Fibroblast of the conjunctiva (primary cell): ENCODE measurements around the gene GSTM4.
"Not testable (repeated sequence)": the region's sequence is repeated elsewhere in the genome, so short reads cannot be mapped to it uniquely, and the experiment has no call there.

Experiments
- DNase-seq: peaks from one replicate; pipeline ENCODE4 v3.0.0-alpha.2; 2010; ENCODE audit warnings: low read depth

The GSTM4 gene

DNA sequence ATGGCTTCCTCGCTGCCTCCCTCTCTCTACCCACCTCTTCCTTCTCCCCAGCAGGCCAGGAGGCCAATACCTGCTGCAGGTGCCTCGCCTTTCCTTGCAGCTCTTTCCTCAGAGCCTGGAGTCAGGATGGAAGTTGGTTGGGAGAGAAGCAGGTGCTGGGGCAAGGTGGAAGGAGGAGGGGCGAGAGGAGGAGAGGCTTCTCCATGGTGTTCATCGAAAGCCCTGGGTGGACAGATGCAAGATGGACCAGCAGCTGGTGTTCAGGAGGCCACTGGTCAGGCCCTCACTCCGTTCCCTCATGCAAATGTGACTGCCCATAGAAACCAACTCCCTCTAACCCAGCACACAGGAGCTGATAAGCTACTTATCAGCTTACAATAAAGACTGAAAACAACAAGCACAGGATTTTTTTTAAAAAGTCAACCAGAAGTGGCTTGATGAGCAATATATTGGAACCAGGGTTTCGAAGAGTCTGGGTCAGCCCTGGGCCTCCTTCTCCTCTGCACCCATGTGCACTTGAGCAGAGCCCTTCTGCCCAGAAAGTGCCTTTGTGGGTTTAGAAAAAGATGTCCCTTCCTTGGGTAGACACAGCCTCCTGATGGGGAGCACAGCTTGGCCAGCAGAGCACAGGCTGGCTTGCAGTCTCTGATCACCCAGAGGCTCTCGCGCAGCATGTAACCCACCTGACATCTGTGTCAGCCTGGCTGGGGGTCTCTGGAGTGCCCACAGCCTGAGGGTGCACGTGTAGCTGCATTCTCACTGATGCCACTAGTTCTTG is 16.6 kb upstream of the GSTM4 start:
- DNase-seq: no peak

DNA sequence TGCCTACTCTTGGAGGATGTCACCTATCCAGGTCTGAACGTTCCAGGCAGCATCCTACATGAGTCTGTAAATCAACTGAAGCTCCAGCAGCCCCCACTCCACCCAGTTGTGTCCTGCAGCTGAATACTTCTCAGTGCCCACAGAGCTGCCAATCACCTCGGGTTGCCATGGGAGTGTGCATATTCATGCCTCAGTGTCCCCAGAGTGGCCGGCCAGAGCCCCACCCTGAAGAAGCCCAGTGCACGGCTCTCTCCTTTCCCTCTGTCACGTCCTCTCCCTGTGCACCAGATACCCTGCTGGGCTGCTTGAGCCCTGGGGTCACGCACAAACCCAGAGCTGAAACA is 16.1 kb upstream of the GSTM4 start:
- no peak for DNase-seq

DNA sequence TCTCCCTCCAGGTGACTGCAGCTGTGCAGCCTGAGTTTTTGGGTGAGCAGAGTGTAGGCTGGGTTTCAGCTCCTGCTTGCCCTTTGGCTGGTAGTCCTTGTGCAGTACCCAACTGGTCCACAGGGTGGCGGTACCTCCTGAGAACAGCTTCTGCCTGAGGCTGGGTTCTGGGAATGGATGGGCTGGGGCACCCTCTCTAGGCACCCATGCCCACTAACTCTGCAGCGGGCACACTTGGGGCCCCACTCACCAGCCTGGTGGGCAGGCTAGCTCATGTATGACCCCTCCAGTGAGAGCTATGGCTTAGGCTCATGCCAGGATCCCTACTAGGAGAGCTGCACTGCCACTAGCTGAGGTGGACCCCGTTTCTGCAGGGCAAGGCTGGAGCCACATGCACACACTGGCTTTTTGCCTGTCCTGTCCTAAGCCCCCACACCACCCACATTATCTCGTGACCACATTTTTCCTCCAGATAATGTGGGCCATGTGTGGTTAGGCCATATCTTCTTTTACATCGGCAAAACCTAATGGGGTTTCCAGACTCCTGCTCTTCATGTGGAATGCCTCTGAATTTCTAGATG is 15.5 kb upstream of the GSTM4 start:
- DNase-seq: no peak

DNA sequence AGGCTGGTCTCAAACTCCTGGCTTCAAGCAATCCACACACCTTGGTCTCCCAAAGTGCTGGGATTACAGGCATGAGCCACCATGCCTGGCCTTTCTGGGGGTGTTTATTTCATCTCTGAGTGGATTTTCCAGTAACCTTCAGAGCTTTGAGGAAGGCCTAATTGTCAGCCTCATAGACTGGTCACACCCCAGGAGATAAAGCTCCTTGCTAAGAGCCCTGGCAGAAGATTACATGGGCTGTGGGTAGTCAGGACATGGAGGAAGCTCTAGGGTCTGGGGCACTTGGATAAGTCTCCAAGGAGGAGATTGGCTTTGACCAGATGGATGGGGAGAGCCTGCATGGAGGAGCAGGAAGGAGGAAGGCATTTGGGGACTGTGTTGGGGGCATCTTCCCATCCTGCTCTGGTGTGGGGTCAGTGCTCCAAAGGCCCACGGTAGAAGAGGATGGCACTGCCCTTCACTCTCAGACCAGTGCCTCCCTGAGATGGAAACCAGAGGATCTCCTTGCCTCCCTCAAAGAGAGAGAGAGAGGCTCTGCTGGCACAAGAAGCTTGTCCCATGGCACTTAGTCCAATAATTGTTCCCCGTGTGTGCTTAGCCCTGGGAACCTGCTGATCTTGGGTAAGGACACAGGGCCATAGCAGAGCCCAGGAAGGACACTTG is 14.7 kb upstream of the GSTM4 start:
- no peak for DNase-seq

DNA sequence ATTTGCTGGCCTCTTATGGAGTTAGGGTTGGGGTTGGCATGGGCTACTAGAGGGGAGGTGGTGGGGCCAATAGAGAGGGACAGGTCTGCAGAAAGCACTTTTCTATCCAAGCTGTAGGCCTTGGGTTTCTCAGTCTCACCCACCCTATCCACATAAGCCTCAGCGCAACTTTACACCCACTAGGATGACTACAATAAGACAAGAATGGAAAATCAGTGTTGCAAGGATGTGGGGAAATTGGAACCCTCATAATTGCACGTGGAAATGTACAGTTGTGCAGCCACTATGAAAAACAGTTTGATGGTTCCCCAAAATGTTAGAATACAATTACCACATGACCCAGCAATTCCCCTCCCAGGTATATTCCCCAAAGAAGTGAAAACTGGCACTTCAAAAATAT is 14.0 kb upstream of the GSTM4 start:
- no peak for DNase-seq

DNA sequence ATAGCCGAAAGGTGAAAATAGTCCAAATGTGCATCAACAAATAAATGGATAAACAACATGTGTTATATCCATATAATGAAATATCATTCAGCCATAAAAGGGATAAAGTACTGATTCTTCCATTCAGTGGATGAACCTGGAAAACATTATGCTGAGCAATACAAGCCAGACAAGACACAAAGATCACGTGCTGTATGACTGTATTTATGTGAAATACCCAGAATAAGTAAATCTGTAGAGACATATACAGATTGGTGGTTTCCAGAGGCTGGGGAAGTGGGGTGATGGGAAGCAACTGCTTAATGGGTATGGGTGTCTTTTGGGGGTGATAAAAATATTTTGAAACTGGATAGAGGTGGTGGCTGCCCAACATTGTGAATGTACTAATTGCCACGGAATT is 13.3 kb upstream of the GSTM4 start:
- DNase-seq: no peak

DNA sequence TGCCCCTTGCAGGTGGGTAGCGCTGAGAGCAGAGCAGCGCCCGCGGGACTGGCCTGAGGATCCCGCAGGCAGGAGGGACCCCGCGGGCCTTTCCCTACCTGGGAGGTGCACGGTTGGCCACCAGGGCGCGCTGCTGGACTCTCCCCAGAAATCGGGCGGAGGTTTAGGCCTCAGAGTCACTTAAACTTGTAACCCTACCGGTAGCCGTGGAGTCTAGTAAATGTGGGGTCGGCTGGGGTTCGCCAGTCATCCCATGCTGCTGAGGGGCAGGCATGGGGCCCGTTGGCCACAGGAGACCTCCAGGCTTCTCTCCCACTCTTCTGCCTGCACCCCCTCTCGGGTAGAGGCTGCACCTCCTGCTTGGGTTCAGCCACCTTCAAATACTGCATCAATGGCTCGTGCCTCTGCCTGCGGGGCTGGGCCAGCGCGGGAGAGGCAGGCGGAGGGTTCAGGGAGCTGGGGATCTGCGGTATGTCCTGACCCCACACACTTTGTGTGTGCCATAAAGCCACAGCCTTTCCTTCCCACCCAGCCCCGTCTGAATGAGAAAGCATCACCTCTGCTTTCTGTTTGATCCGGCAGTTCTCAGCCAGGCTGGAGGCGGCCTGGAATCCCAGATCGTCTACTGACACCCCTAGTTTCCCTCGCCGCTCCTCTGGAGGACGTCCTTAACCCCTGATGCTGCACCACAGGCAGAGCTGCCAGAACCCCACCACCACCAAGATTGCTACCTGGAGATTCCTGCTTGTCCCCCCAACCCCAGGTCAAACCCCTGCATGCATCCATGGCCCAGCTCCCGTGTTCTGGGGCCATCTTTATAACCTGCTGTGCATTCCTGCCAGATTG is 12.3 kb upstream of the GSTM4 start:
- DNase-seq: no peak

DNA sequence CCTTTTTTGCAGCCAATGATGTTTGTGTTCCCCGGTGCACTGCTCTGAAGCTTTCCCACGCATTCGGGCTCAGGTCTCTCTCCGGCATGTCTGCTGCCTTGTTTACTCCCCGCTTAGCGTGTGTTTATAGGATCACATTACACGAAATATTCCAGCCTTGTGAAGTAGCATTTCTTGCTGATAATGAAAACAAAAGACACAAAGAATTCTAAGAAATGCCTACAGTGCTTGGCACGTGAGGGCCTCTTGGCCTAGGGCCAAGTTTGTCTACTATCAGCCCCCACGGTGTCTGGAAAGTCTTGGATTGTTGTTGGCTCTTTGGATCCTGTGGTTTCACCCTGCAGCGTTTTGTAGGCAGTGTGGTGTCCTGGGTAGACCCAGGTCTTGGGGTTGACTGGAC is 11.2 kb upstream of the GSTM4 start:
- no peak for DNase-seq

DNA sequence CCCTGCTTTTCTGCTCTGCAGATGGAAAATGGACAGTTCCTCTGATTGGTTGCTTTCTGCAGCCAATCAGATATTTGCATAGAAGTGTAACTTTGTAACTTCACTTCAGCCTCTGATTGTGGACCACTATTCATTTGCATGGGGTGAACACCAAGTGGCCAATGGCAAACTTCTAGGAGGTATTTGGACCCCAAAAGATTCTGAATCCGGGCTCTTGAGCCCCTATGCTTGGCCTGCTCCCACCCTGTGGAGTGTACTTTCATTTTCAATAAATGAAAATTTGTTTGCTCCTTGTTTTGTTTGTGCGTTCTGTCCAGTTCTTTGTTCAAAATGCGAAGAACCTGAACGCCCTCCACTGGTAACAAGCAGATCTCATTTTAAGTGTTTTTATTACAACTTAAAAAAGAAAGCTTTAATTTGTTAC is 6.4 kb upstream of the GSTM4 start:
- DNase-seq: peak; percentile 53

DNA sequence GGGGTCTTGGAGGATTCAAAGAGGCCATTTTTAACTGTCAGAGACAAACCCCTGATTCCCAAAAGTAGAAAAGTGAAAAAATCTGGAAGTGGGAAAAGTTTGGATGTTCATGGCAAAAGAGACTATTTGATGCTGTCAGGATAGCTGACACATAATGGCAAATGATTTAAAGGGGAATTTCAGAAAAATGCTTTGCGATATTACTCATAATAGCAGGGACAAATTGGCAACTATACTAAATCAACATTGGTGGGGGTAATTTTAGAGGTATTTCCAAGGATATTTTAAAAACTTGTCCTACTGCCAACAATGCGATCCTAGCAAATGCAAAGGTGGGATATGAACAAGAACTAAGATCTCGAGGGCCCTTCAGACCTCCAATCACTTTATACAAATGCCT is 5.3 kb upstream of the GSTM4 start:
- no peak for DNase-seq

DNA sequence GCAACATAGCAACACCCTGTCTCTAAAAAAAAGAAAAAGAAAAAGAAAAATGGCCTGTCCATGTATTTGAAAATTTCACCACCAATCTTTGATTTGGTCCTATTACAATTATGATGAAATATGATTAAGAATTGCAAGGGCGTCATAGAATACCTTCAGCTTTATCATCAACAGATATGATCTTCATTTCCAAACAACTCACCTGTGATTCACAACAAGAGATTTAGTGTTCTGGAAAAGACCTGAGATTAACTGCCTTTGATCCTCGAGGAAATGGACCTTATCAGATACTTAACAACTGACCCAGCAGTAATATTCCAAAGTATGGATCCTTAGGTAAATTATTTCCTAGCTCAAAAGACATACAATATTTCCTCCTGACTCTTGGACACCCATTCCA is 3.5 kb upstream of the GSTM4 start:
- no peak for DNase-seq

DNA sequence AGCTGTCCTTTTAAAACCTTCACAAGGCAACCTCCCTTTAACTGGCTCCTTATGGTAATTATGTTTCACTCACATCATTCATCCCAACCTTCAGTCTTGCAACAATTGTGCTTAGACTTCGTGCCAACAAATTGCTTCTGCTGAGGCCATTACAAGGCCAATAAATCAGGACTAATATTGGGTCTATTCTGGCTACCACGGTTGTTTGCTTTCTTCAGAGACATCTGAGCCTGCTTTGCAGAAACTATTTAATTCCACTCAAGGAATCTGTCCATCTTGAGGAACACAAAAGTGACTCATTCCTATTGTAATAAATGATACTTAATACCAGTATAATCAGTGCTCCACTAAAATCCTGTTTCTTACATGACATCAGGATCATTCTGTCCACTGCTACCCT is 2.6 kb upstream of the GSTM4 start:
- DNase-seq: no peak

DNA sequence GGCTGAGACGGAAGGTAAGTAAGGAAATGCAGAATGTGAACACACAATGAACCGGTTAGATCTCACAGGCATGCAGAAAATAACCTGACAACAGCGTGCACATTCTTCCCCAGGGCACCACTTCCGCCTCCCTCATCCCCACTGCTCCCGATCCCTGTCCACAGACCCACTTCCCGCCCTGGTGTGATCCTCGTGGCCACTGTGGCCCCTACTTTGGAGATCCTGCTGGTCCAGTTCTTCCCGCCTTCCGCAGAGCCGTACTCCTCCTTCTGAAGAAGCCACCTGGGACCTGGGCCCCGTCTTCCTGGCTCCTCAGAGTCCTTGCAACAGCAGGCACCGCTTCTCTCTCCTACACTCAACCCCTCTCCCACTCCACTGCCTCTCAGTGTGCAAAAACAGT is 1.4 kb upstream of the GSTM4 start:
- DNase-seq: no peak

DNA sequence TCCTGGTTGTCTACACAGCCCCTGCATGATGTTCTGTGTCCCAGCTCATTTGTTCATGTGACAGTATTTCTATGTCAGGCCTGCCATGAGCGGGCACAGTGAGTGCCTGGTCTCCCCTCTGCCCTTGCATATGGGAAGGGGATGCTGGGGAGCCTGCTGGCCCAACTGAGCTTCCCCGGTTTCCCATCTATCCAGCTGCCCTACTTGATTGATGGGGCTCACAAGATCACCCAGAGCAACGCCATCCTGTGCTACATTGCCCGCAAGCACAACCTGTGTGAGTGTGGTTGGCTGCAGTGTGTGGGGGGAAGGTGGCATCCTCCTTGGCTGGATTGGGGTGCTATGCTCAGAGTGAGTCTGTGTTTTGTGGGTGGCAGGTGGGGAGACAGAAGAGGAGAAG is 1.5 kb downstream of the GSTM4 start:
- DNase-seq: no peak

DNA sequence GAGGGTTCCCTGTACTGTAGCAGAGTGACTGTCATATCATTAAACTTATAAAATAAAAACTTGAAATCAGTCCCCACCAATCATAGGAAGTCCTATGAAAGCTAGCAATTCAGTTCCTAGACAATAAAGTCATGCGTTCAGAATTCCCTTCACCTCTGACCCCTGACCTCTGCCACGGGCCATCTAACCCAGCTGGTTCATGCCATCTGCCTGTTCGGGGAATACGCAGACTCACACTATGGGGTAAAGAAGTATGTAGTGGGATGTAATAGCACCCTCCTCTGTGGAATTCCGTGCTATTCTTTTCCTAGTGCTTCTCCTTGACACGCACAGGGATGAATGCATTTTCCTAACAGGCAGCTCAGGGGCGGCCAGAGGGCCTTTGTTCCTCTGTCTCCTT is 2.1 kb downstream of the GSTM4 start:
- no peak for DNase-seq

DNA sequence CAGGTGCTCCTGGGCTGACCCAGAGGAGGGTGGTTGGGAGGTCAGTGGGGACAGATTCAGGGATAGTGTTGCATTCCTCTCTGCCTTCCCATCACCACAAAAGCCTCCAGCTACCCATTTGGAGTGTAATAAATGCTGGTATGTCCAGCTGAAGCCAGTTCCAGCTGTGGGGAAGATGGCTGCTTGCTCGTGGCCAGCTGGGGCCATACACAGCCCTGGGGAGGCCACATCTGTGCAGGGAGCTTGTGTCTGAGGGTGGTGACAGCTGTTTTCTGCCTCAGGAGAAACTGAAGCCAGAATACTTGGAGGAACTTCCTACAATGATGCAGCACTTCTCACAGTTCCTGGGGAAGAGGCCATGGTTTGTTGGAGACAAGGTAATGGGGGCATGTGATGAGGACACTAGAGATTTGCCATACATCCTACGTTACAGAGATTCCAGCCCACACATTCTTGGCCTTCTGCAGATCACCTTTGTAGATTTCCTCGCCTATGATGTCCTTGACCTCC is 2.7 kb downstream of the GSTM4 start:
- no peak for DNase-seq

DNA sequence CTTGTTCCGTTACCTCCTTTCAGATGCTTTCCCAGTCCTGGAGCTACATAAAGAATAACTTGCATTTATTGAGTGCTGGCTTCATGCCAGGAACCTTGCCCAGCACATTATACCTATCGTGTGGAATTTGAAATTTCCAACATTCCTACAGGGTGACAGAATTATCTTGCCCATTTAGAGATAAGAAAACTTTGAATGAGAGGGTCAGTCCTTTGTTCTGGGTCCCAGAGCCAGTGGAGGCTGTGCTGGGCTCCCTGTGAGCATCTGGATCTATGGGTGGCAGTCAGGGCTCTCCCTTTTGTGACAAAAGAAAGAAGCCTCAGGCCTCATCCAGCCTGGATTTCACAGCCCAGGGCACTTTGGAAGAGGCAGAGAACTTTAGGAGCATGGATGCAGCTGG is 3.2 kb downstream of the GSTM4 start:
- DNase-seq: no peak

DNA sequence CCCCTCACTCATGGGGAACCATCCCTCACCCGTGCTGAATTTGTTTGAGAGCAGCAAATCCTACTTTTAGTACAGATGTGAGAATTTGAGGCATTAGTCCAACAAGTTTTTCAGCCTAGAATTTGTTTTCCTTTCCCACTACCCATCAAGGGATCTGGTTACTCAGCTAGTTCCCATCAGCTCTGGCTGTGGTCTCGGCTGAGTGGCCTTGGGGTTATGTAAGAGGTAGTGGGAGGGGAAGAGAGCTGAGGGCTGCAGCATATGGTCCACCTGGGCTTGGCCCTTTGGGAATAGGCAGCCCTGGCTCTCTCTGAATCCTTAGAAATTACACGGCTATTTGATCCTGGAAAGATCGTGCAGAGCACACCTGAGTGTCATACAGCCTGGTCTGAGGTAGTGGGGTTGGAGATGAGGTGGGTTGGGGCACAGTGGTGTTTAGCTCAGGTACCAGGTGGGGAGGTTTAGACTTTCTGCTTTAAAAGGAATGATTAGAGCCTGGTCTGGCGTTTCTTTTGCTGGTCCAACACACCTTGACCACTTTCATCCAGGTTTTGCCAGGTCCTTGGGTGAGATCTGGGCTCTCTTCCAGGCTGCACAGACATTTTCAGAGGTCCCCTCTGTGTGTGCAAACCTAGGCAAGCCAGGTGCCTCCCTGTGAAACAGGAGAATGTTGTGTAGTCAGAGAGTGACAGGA is 4.2 kb downstream of the GSTM4 start:
- no peak for DNase-seq

DNA sequence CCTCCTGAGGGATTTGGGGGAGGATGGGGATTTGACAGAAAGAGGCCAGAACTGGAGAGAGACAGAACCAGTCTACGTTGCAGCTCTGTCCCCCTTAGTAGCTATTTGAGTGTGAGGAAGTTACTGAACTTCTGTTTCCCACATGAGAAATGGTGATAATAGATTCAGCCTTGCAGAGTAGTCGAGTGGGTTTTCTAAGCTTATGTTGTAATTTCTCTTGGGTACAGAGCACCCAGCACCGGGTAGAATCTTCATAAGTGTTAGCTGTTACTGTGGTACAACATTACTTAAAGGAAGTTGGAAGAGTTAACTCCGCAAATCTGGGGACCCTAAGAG is 4.8 kb downstream of the GSTM4 start:
- DNase-seq: not testable (repeated sequence)

DNA sequence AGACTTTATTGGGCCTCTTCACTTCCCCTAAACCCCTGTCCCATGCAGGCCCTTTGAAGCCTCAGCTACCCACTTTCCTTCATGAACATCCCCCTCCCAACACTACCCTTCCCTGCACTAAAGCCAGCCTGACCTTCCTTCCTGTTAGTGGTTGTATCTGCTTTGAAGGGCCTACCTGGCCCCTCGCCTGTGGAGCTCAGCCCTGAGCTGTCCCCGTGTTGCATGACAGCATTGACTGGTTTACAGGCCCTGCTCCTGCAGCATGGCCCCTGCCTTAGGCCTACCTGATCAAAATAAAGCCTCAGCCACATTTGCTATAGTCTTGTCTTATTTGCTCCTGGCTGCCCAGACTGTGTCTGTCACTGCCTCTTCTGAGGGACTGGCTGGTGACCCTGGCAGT is 5.5 kb downstream of the GSTM4 start:
- no peak for DNase-seq

DNA sequence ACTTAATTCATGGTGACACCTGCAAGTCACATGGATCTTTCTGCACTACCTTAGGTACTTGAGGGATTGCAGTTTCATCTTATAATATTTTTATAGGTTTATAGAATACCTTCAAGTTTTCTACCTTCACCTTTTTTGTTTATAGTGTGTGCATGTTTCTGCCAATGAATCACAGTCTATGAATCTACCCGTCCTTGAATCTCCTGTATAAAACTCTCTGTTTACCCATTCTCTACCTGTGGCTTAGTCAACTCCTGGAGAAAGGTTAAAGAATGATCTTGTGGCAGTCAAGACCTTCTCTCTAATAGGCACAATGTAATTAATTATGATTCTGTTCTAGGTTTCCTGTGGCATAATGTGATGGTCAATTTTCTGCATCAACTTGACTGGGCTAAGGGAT is 8.8 kb downstream of the GSTM4 start:
- DNase-seq: no peak

DNA sequence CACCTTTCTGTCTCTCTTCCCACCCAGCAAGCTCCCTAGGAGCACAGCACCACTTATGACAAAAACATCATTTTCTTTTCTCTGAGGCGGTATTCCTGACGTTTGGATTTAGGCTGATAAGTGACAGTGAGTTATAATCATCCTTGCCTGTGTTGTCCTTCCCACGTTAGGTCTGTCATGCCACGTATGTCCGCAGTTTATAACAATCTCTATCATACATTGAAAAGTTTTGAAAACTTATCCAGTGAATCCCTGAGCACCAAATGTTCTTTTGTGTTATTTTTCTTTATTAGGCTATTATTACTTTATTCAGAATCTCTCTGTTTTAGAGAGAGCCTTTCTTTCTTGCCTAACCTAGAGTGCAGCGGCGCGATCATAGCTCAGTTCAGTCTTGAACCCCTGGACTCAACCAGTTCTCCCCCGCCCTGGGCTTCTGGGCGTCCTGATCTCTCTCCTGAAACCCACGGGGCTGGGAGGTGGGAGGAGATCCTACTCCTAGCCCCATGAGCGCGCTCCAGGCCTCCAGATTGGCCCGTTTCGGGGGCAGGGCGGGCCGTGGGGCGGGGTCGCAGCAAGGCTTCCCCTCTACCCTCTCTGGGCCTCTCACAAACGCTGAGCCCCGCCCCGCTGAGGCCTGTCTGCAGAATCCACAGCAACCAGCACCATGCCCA is 11.7 kb downstream of the GSTM4 start, which contains the start of gene GSTM2:
TSS of gene GSTM2 (plus strand) at position 606 of the 671 bp plus-strand sequence. CDS start at position 665, 59 bp downstream.
- DNase-seq: peak; percentile 76
